GM19397 (cell line): Measurements from ENCODE around the gene GARIN3.
"Not testable (repeated sequence)": the region's sequence is repeated elsewhere in the genome, so short reads cannot be mapped to it uniquely, and the experiment has no call there.

Source experiments
- ATAC-seq: cut with Tn5 transposase; IDR thresholded peaks from one replicate; pipeline ENCODE4 v1.9.1; 2021; ENCODE audit warnings: mild to moderate bottlenecking, moderate library complexity; ENCODE audit not compliant: unreplicated experiment

GARIN3 gene

DNA sequence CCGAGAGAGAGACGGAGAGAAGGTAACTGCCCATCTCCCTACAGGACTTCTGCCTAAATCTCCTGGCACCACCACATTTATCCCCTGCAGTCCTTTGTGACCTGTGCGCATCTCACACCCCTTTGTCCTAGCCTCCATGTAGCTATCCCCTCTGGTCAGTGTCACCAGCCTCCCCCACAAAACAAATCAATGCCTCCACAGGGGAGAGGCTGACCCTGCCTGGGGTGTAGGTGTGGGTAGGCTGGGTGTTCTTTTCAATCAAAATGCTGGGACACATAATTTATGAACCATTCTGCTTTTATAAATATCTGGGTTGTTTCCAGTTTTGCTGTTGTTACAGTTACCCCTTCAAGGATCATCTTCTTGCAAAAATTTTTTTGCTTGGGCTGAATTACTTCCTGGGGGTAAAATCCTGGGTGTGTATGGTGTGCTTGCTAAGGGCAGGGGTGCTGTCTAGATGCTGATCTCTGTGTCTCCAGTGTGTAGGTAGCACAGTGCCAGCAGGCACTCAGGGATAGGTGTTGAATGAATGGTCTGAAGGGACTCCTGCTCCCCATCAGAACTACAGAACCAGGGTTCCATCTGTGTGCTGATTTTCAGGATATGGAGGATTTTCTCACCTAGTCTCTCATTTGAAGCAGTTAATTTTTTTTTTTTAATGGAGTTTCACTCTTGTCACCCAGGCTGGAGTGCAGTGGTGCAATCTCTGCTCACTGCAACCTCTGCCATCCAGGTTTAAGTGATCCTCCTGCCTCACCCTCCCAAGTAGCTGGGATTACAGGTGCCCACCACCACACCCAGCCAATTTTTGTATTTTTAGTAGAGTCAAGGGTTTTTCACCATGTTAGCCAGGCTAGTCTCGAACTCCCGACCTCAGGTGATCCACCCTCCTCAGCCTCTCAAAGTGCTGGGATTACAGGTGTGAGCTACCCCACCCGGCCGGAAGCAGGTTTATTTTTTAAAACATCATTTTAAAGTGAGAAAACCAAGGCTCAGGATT, at the start of gene GARIN3:
Gene GARIN3 (minus strand): TSS at position 51 of the 1,000 bp plus-strand sequence. CDS start 96 bp downstream, outside the sequence.
- no peak for ATAC-seq

DNA sequence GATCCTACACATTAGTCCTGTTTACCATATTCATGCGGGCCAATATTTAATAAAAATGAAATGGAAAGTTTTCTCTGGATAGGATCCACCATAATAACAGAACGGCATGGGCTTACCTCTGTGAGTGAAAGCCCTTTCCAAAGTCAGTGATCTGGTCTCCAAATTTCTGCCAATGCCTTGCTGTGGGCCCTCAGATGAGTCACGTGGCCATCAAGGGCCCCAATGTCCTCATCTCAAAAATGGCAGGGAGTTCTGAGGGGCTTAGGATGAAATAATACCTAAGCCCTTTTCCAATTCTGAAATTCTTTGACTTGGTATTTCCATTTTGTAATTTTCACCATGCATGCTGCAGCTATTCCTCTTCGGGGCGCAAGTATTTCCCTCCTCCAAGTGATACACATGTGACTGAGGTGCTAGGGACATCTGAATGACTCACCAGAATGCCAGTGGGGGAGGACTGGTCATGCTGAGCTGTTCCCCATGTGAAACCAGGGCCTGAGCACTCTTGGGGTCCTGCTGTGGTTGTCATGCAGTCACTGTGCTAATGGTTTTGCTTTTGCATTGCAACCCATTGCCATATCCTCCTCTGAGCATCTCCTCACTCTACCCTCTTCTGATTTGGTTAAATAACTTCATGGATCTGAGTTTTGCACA, 49.6 kb upstream of the GARIN3 start:
- ATAC-seq: no peak

- no peak for ATAC-seq
These were observed 48.9 kb upstream of the GARIN3 start for GRCh38 chr5:157214861-157215513.

DNA sequence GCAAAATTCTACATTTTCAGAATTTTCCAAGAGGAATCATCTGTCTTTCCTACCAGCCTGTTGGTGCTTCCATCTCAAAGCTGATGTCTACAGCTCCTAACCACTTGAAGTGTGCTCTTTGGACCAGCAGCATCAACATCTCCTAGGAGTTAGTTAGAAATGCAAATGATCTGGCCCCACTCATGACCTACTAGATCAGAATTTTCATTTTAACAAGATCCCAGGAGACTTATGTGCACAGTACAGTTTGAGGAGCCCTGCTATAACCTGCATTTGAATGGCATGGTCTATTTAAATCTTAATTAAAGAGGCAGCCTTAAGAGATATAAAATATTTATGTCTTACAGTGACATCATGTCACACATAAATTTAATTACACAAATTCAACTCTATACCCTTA, 48.4 kb upstream of the GARIN3 start:
- peak; percentile 40 for ATAC-seq

DNA sequence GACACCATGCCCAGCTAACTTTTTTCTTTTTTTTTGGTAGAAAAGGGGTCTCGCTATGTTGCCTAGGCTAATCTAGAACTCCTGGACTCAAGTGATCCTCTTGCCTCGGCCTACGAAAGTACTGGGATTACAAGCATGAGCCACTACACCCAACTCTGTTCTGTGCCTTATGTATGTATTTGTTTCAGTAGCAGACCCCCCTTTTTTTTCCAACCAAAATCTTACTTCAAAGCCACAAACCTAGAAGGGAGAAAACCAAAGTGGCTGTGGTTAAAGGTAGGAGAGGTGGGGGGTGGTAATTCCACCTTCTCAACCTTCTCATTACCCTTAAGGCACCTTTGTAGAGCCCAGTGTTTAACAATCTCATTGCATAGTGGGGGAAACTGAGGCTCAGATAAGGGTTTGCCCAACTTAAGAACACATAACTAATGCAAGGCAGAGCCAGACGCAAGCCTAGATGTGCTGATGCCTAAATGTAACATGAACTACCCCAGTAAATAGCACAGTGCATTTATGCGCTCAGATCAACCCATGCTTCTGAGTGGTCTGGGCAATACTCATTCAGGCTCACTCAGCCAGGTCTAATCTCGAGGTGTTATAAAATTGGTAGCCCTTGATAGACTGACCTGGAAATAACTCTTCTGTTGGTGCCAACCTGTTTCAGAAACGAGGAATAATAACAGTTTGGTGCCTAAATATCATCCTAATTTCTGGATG, 47.6 kb upstream of the GARIN3 start:
- ATAC-seq: no peak

GRCh38 chr5:157212307-157212706, 46.2 kb upstream of the GARIN3 start:
- ATAC-seq: no peak

DNA sequence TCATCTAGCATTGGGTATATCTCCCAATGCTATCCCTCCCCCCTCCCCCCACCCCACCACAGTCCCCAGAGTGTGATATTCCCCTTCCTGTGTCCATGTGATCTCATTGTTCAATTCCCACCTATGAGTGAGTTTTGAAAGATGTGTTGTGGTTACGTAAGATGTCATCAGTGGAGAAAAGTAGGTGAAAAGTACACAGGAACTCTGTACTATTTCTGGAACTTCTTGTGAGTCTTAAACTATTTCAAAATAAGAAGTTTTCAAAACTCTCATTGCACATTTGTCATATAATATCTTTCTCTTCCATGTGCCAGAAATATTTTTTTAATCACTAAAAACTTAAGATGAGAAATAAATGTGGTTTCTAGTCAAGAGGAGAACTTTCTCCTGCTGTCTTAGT, 44.6 kb upstream of the GARIN3 start:
- not testable (repeated sequence) for ATAC-seq

GRCh38 chr5:157205708-157206107, 39.6 kb upstream of the GARIN3 start:
- no peak for ATAC-seq

DNA sequence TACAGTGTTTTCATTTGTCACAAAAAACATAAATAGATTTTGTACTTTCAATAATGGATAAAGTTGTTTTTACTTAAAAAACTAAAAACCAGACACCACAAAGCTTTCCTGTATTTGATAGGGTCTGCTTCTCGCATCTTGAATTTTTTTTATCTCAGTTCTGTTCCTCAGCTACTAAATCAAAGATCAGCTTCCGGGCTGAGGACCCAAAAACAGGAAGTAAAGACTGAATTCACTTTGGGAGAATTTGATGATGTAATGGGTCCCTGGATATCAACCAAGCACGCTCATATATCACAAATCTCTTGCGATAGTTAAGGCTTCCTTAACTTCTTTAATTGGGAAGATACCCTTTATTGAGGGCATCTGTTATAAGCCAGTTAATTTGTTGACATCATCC, 38.7 kb upstream of the GARIN3 start:
- ATAC-seq: no peak

- no peak for ATAC-seq
These were observed 37.4 kb upstream of the GARIN3 start for GRCh38 chr5:157203417-157203816.

DNA sequence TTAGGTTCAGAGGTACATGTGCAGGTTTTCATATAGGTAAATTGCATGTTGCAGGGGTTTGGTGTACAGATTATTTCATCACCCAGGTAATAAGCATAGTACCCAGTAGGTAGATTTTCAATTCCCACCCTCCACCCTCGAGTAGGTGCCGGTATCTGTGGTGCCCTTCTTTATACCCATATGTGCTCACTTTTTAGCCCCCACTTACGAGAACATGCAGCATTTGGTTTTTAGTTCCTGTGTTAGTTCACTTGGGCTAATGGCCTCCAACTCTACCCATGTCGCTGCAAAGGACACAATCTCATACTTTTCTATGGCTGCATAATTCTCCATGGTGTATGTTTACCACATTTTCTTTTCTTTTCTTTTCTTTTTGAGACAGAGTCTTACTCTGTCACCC, 35.8 kb upstream of the GARIN3 start:
- ATAC-seq: no peak

GRCh38 chr5:157198277-157198986, 32.4 kb upstream of the GARIN3 start:
- no peak for ATAC-seq

GRCh38 chr5:157197086-157197485, 31.0 kb upstream of the GARIN3 start:
- ATAC-seq: no peak

DNA sequence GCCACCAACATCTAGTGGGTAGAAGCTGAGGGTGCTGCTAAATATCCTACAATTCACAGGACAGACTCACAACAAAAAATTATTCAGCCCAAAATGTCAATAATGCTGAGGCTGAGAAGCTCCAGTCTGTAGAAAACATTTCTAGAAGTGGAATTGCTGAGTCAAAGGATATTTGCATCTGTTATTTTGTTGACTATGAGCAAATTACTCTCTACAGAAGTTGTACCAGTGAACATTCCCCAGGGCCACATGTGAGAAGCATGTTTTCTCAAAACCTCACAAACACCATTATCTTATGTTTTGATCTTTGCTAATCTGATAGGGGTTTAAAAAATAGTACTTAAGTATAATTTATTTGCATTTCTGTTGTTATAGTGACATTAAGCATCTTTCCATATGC, 30.0 kb upstream of the GARIN3 start:
- ATAC-seq: no peak

GRCh38 chr5:157193699-157194424, 27.8 kb upstream of the GARIN3 start:
- ATAC-seq: no peak

- no peak for ATAC-seq
These were observed 23.2 kb upstream of the GARIN3 start for GRCh38 chr5:157189223-157189622.

GRCh38 chr5:157188270-157188669, 22.2 kb upstream of the GARIN3 start:
- no peak for ATAC-seq

DNA sequence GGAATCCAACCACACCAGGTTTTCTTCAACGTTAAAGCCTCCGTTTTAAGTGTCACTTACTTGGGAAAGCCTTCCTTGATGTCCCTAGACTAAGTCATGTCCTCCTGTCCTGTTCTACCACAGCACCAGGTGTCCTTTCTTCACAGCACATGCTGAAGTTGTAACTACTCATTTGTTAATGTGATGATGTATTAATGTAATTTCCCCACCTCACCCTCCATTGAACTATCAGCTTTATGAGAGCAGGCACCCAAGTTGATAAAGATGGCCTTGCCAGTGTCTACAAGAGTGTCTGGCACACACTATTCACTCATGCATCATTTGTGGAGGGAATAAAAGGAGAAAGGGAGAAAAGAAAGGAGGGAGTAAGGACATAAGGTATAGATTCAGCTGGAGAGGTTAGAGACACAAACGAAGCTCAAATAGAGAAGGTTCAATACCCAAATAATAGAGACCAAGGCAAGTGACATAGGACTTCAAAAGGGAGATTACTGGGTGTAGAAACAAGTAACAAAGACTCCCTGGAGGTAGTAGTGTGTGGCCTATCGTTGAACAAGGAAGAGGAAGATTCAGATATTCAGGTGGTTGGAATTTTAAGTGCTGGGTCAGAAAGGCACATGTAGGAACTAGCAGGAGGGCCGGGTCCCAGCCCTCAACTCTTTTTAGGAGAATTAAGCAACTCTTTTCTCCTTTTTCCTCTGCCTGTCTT, 21.1 kb upstream of the GARIN3 start:
- no peak for ATAC-seq
